ENCODE results near the gene NPAS4. TPM values are rescaled to one million over a fixed set of nuclear protein-coding genes. Genes with fewer than 3 reads are reported as not detected.

The NPAS4 gene
- total and polyA plus RNA-seq, 2 of the 13 experiments (the other 11 are each of a cell fraction or from before 2014, with no cell fraction given): not detected

GRCh38 chr11:66473608-66474515 lies 53.0 kb downstream of the NPAS4 start:
- in situ Hi-C loops (cut with HindIII; ENCODE audit: extremely low pct_ligation_motif_present, low pct_unique_long_range_greater_than_20kb) (no loop called here), intact Hi-C loops (cut with micrococcal nuclease; ENCODE audit: unreplicated experiment) (no loop called here)
- peaks cover 6% of the 10 kb centered on the region for H3K4me1 ChIP-seq (ENCODE audit: insufficient read depth, low read length)
- no peak for TF ChIP-seq ZNF263 (CRISPR knock-in tag; IDR thresholded peaks at IDR 0.05)
- no peak for TF ChIP-seq E2F1 (CRISPR knock-in tag; IDR thresholded peaks at IDR 0.05)
- TF ChIP-seq TBP (CRISPR knock-in tag; IDR thresholded peaks at IDR 0.05): no peak
- no peak for TF ChIP-seq SP1 (IDR thresholded peaks at IDR 0.05)
- no peak for TF ChIP-seq SP1 (CRISPR knock-in tag; IDR thresholded peaks at IDR 0.05)
- TF ChIP-seq PRPF4 (IDR thresholded peaks at IDR 0.05; ENCODE audit: low read depth, low read length, poor library complexity, severe bottlenecking): no peak
- no peak for TF ChIP-seq ZSCAN21 (CRISPR knock-in tag; IDR thresholded peaks at IDR 0.05; ENCODE audit: borderline replicate concordance)
- TF ChIP-seq AGO2 (optimal IDR thresholded peaks at IDR 0.05; ENCODE audit: low read depth, low read length): peak; percentile 60
- no peak overlapping the region for H2AFZ ChIP-seq (ENCODE audit: low read length)
- no peaks in the 10 kb centered on the region for H3K27me3 ChIP-seq (ENCODE audit: control insufficient read depth in 1 of 2, insufficient read depth in 2 of 2, low read length in 2 of 2)
- ATAC-seq (no peak), FAIRE-seq (no peak), DNase-seq (ENCODE audit: low spot score) (no peak)
- POLR2A ChIA-PET: no interaction called here
- H3K9me3 ChIP-seq (ENCODE audit: low read length): no peaks in the 10 kb centered on the region
- H3K9ac ChIP-seq (ENCODE audit: insufficient read depth, low read depth, low read length): no peak overlapping the region
- CTCF ChIA-PET (ENCODE audit: low intra/inter-chr PET ratio, low total read pairs): no interaction called here
- H3K36me3 ChIP-seq (replicated peaks in 1 of 2; ENCODE audit: control insufficient read depth in 1 of 2, insufficient read depth in 2 of 2, low read length in 2 of 2): peaks cover 0 to 2% of the 10 kb centered on the region in 2 experiments; a peak in 3 of 5 replicates
- WGBS (ENCODE audit: low lambda C conversion rate): 91% methylated on average over 5 of the region's 20 CpGs
- H3K27ac ChIP-seq (ENCODE audit: extremely low read length, insufficient read depth, low read length): no peak overlapping the region
- H3K4me3 ChIP-seq (replicated peaks in 1 of 3; ENCODE audit: insufficient read depth in 1 of 3, low read depth in 2 of 3, low read length in 3 of 3): no peak overlapping the region
- no TSS peak for BruUV-seq (replicated peaks)
- no peaks in the 10 kb centered on the region for H4K20me1 ChIP-seq (ENCODE audit: insufficient read depth, low read length)
- no peaks in the 10 kb centered on the region for H3K79me2 ChIP-seq (ENCODE audit: insufficient read depth, low read length)
- no peak overlapping the region for H3K4me2 ChIP-seq (ENCODE audit: low read depth, low read length)

Data from HepG2 (cell line).